GM19455 (cell line): ENCODE measurements around the gene PDE1C.
"Not testable (repeated sequence)": the region's sequence is repeated elsewhere in the genome, so short reads cannot be mapped to it uniquely, and the experiment has no call there.

Experiments used
- ATAC-seq: cut with Tn5 transposase; IDR thresholded peaks from one replicate; pipeline ENCODE4 v1.9.1; 2021; ENCODE audit not compliant: unreplicated experiment

PDE1C gene

DNA sequence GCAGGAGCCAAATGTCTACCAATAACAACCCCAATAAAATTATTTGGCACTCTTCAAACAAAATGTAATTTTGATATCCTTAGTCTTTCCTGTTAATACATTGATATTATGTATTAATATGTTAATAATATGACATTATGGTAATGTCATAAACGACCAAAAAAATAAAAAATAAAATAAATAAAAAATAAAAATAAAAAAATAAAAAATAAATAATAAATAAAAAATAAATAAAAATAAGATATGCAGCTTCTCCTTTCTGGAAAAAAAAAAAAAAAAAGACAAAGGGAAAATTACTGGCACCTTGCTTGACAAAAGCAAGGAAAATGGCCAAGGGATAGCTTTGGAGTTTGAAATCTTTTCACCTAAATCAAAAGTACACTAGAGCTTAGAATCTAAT is 214.7 kb downstream of the PDE1C start:
- ATAC-seq = no peak

DNA sequence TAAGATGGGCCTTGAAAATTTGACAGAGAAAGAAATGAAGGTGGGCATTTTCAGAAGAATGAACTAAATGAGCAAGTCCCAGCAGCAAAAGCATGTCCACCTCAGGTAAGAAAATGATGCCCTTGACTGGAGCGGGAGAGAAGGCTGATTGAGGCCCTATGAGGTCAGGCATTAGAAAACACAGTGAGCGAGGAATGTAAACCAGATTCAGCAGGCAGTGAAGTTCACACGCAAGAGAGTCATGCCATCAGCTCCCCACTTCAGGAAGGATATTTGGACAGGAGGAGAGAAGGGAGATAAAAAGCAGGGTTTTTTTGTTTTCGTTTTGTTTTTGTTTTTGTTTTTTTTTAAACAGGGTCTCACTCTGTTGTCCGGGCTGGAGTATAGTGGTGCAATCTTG is 216.8 kb downstream of the PDE1C start:
- no peak for ATAC-seq

DNA sequence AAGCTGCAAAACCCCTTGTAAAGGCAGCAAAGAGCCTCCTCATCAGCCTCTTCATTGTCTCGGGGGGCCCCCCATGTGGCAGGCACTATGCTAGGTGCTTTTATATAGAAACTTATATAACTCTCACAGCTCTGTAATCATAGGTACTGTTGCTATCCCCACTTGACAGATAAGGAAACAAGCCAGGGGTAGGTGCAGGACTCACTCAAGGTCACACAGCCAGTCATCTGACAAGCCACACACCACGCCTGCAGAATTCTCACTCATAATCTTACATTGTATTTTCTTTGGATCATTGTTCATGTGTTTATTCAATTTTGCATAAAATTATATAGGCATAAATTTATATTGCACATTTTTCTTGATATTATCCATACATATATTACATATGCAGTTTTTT is 217.7 kb downstream of the PDE1C start:
- no peak for ATAC-seq

DNA sequence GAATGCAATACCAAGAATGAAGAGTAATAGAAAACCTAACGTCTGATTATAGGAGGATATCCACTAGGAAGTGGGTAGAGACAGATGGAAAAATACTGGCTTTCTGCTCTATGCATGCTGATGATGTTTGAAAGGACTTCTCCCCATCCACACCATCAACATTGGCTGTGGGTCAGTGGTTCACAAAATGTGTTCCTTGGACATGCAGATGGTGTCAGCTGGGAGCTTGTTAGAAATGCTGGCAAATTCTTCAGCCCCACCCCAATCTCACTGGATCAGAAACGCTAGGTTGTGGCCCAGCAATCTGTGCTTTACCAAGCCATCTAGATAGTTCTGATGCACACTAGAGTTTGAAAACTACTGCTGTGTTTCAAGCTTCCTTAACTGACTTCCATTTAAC is 219.1 kb downstream of the PDE1C start:
- ATAC-seq = no peak

DNA sequence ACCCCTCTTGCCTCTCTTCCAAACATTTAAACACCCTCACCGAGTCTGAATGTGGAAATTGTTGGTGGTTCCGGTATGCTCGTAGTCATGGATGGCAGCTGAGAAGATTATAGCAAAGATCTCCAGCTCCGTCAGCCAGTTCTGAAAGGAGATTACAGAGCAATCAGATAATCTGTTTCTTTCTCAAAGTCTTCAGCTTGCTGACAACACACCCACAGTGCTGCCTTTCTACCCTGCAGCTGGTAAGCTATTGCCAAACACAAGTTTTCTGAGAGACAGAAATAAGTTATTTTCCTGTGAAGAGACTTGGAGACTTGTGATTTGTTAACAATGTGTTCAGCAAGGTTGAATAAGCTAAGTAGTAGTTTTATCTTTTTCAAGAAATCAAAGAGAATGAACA is 219.6 kb downstream of the PDE1C start:
- ATAC-seq = no peak

DNA sequence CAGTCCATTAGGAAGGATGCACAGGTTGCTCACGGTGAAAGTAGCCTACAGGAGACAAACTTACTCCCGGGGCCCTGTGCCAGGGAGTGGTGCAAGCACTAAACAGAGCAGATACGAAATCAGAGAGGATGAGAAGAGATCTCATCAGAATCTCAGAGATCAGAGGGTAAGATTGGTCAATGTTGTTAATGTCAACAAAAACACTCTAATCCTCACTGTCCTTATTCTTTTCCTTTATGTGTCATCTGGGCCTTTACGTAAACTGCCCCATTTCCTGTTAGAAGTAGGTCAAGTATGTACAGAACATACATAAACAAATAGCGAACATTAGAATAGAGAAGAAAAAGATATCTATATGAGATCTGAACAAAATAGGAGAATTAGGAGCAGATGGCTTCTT is 220.1 kb downstream of the PDE1C start:
- no peak for ATAC-seq

DNA sequence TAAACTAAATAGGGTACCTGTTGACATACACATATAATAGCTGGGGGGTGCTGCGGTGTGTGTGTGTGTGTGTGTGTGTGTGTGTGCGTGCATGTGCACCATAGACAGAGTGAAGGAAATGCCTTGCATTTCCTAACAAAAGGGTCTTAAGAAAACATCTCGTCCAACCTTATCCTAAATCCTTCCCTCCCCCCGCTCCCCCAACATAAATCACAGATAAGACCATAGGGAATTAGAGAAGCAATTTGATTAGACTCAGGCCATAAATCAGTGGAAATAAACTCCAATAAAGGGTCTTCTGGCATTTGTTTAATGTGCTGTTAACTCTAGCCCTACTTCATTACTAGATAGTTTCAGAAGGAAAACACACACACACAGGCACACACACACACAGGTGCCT is 234.7 kb downstream of the PDE1C start:
- ATAC-seq = no peak

DNA sequence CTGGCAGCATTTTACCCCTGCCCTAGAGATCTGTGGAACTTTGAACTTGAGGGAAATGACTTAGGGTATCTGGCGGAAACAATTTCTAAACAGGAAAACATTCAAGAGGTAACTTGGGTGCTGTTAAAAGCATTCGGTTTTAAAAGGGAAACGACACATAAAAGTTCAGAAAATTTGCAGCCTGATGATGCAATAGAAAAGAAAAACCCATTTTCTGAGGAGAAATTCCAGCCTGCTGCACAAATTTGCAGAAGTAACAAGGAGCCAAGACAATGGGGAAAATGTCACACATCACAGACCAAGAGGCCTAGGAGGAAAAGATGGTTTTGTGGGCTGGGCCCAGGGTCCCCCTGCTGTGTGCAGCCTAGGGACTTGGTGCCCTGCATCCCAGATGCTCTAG is 236.6 kb downstream of the PDE1C start:
- ATAC-seq = not testable (repeated sequence)

DNA sequence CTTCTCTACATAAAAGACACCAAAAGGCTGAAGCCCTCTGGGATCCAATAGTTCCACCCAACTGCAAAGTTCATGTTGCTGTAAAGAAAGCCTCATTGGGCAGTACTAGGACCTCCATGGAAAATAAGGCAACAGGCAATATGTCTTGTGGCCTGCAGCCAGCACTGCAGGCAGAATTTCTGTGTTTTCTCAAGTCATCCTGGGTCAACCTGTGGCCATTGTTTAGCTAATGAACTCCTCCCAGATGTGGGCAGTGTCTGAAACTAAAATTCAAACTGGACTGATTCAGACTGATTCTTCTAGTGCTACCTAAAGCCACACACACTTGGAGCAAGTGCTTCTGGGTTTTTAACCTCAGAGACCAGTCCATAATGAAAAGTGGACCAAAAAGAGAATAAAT is 241.7 kb downstream of the PDE1C start:
- ATAC-seq = no peak

DNA sequence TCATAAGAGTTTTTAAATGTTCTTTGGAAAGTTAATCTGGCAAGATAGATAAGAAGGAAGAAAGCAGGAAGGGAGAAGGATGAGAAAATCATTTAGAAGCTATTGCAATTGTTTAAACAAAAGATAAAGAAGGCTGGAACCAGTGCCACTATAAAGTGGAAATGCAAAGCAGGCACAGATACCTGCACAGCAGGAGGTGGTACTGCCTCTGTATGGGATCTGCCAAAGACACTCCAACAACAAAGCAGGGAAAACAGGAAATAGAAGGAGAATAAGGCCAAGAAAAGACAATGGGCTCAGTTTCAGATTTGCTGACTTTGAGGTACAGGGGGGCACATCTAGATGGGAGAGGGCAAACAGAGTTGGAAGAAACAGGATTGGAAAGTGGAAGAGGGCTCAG is 244.6 kb downstream of the PDE1C start:
- no peak for ATAC-seq

DNA sequence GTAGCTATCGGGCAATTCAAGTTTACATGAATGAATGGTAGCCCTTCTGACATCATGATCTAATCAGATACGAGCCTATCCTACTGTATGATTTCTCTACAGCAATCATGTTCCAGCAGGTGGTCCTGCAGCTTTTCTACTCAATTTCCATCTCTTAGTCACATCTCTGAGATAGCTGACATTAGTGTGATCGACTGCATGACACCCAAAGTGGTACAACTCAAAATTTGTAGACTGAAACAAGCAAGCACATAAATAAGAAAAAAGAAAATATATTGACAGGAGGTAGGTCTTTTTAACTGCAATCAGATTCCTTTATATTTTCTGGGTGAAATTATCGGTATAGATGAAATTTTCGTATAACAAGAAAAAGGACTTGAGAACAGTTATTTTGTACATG is 251.2 kb downstream of the PDE1C start:
- ATAC-seq = no peak

DNA sequence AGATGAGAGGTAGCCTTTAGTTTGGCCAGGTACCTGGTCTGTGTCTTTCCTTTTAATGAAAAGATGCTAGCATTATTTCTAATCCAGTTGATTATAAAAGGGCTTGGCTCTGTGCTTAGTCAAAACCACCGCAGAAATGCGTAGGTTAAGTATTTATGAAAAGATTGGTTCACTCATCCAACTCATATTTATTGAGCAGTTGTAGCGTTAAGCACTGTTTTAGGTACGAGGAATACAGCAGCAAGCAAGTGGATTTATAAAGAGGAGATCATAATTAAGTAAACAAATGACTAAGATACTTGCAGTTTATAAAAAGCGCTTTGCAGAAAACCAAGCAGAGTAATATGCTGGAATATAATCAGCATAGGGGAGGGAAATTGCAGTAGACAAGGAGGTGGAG is 253.4 kb downstream of the PDE1C start:
- no peak for ATAC-seq

DNA sequence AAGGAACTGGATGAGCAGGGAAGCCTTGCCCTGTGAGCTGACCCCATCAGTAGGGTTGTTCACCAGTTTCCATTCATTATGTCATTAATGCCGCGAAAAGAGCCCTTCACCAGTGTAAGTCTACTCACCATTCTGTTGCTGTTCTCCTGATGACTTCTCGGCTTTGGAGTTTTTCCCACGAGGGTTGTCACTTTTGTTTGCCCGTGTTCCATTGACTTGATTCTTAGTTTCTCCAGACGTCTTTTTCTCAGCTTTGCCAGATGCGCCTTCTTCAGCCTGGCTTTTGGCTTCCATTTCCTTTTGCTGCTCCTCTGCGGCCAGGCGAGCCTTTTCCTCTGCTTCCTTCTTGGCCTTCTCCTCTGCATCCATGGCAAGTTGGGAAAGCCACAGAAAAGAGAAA is 254.4 kb downstream of the PDE1C start:
- ATAC-seq = no peak

DNA sequence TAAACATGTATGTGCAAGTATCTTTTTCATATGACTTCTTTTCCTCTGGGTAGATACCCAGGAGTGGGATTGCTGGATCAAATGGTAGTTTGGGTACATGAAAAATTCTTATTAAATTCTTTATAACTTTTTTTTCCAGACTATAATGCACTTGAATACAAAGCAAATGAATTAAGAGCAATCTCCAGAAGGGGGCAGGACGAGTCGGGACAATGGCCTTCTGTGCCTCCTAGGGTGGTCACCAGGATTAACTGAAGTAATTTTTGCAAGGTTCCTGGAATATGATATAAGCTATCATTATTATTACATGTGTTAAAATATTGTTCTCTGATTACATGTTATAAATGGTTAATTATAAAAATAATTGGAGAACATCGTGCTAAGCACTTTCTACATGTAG is 256.0 kb downstream of the PDE1C start:
- no peak for ATAC-seq

DNA sequence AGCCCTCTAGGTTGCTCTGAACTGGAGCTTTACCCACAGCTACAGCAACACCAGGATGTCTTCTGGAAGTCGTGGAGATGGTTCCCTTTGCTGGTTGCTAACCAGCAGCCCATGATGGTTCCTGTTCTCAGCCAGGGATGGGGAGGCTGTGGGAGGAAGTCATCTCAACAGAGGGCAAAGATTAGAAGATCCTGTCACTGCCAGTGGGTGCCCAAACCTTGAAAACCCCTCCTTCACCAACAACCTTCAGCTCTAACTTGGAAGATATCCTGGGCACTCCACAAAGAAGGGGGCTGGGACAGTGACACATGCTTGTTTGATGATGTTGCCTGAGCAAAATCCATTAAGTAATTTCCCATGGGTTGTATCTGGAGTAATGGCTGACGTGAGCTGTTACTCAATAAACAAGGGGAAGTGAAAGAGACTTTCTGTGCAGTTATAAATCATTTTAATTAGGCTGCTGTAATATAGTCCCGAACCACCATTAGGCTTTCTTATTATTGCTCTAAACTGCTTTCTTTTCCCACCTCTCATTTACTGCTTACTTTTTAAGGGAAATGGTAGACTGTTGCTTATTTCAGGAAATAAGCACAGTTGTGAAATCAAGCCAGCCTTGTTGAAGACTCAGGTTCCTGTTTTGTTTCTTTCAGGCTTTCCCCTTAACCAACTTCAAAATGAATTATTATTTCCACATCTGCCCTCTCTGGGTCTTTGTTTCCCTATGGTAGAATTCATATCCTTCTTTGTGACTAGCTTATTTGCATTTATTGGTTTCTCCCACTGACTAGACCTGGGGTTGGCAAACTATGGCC is 258.4 kb downstream of the PDE1C start:
- no peak for ATAC-seq

DNA sequence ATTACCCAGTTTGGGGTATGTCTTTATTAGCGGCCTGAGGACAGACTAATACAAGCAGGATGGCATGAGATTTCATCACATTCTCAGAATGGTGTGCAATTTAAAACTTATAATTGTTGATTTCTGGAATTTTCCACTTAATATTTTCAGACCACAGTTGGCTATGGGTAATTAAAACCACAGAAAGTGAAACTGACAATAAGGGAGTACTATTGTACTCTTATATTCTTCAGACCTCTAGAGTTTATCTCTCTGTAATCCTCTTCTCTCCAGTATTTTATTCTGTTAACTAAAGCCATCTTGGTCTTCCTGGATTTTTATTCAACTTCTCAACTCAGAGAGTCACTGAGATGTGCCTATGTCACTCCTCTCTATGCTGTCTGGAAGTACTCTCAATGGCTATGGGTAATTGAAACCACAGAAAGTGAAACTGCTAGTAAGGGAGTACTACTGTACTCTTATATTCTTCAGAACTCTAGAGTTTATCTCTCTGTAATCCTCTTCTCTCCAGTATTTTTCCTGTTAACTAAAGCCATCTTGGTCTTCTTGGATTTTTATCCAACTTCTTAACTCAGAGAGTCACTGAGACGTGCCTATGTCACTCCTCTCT is 264.9 kb downstream of the PDE1C start:
- ATAC-seq = no peak

DNA sequence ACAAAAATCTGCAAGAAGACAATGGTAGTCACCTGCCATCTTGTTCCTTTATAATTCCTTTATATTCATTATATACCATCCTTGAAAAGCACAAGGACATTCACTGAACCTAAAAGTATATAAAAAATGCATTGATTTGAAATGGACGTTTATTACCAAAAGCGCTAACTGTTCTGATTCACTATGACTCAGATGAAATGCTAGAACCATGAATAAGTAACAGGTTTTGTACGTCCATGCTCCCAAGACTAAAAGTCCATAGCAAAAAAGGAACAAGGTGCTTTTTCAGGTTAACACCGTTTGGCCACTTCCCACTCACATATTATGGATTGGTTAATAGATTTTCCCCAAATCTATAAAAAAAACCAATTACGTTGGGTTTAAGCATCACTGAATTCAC is 273.8 kb downstream of the PDE1C start:
- ATAC-seq = no peak

DNA sequence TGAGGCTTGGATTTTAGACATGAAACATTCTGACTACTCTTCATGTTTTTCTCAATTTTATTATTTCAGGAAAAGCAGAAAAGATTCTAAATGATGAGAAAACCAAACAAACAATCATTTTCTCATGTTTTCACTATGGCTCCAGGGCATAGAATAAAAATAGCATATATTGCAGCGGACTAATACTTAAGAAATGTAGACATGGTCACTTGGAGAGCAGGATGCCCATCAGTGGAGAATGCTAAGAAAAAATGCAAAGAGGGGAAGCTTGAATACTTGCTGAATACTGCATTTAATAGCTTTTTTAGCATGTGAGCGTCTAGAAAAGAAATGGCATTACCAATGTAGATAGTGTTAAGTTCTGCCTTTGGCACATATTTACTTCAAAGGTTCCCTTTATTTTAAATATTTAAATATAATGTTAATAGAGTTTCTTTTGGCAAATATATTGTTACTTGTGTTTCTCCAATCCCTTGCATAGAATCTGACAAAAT is 275.3 kb downstream of the PDE1C start:
- ATAC-seq = no peak

DNA sequence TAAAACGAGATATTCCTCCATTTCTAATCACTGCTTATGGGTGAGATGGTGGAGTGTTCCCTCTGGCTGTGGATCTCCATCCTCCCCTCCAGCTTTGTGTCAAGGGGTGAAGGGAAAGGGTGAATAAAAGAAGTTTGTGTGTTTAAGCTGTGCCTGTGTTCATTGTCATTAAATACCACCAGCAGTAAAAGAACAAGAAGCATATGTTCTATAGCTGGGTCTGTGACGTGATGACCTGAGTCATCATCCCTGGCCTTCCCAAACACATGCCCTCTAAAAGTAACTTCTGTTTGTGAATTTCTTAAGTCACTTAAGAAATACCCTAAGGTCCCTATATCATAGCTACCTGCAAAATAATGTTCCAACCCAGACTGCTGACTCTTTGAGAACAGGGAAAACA is 278.3 kb downstream of the PDE1C start:
- ATAC-seq = no peak

DNA sequence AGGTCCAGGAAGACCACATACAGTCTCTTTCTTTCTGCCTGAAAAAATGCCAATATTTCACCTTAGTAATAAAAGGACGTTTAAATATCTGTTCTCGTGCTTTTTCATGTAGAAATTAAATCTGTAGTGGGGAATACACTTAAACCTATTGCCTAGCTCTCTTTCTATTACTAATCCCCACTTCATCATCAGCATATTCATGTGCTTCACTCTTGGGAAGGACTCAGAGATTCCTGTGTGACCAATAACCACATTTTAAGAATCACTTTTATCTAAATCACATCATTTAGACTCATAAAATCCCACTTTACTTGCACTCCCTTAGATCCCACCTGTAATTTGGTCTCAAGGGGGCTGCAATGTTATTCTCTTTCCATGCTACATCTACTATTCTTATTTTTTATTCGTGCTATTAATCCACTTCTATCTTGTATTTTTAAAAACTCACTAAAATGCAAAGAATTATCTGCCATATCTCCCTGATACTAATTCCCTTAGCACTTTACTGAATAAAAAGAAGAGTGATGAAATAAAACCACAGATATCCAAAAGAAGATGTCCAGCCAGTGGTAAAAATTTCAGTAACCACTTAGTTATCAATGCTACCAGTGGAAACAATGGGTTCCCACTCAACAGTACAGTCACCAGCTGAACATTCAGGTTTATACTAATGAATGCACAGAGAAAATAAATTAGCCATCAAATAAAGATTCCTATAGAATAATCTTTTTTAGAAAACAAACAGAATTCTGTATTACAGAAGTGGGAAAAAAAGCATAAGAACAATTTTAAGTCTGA is 281.1 kb downstream of the PDE1C start:
- ATAC-seq = no peak

DNA sequence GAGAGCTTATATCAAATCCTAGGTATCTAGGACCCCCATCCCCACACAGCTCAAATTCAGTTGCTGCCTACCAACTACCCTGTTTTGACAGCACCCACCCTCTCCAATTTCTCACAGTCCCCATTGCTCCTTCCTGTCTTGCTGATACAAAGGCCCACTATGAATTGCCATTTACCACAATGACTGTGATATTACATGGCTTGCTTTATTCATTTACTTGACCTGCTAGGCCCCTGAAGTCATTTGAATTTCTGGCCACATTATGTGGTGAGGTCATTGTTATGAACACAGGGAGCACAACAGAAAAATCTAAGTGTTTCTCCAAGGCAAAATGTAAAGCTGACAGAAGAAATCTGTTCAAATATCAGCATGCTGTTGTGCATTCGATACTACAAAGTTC is 281.8 kb downstream of the PDE1C start:
- no peak for ATAC-seq

DNA sequence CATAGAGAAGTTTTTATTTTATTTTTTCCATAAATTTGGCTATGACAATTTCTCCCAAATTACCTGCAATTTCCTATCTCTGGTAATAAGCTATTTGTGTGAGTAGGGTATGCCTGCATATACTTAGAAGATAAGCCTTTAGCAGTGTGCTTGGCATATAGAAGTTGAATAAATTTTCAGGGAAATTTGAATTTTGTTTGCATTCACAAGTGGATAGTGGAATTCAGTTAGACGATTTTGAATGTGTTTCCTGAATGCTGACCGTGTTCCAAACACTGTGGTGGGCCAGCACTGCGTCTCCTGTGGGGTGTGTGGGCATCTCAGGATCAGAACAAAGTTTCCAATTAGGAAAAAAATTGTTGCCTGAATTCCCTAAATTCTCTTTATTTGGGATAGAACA is 283.9 kb downstream of the PDE1C start:
- no peak for ATAC-seq
